Caco-2 (cell line): ENCODE results near the gene HSPG2. TPM values are rescaled to one million over a fixed set of nuclear protein-coding genes. Genes with fewer than 3 reads are reported as not detected.

Experiments
- BruUV-seq: library from RNA; stranded (reverse); fragments of 400-500 nt; replicated peaks from 2 replicates; lab custom pipeline; 2021; lab: Mats Ljungman, UMichigan
- CTCF ChIA-PET: fragments of 300-600 bp; sonication (Branson Sonifier 250); formaldehyde crosslinking; loops from one replicate; lab custom pipeline; 2022; ENCODE audit warnings: antibody characterized with exemption; lab: Charles Lee
- POLR2A ChIA-PET: fragments of 300-600 bp; sonication (Branson Sonifier 250); formaldehyde crosslinking; loops from one replicate; lab custom pipeline; 2022; ENCODE audit warnings: antibody characterized with exemption; lab: Charles Lee
- DNase-seq, 2 experiments: peaks; one replicate each; pipeline versions ENCODE4 v3.0.0 to v3.0.0-alpha.2; 2020 to 2022
- H3K27me3 ChIP-seq: replicated peaks from 2 replicates; pipeline ENCODE4 v1.6.0; 2011; ENCODE audit warnings: low read length; ENCODE audit not compliant: control insufficient read depth, insufficient read depth
- H3K36me3 ChIP-seq: 2 replicates; pipeline ENCODE4 v1.5.1; 2011; ENCODE audit warnings: low read length; ENCODE audit not compliant: control insufficient read depth, insufficient read depth
- H3K4me1 ChIP-seq: fragments of 250-450 bp; sonication (Bioruptor Pico); 2 replicates; pipeline ENCODE4 v1.5.1; 2020; ENCODE audit warnings: mild to moderate bottlenecking
- H3K4me3 ChIP-seq: 2 replicates; pipeline ENCODE4 v1.5.1; 2011; ENCODE audit warnings: low read depth, mild to moderate bottlenecking, control low read depth, low read length
- H3K9me3 ChIP-seq: fragments of 250-450 bp; sonication (Bioruptor Pico); 2 replicates; pipeline ENCODE4 v1.5.1; 2020; ENCODE audit warnings: mild to moderate bottlenecking, moderate library complexity
- H3K27ac Mint-ChIP-seq: one replicate; pipeline ENCODE4 v1.8.0; 2022; ENCODE audit warnings: mixed read lengths; ENCODE audit not compliant: unreplicated experiment
- H3K27me3 Mint-ChIP-seq: one replicate; pipeline ENCODE4 v1.8.0; 2022; ENCODE audit warnings: mixed read lengths; ENCODE audit not compliant: insufficient read depth, unreplicated experiment
- H3K36me3 Mint-ChIP-seq: one replicate; pipeline ENCODE4 v1.8.0; 2022; ENCODE audit warnings: mild to moderate bottlenecking, mixed read lengths; ENCODE audit not compliant: insufficient read depth, unreplicated experiment
- H3K4me1 Mint-ChIP-seq: one replicate; pipeline ENCODE4 v1.8.0; 2022; ENCODE audit warnings: low read depth, mixed read lengths; ENCODE audit not compliant: unreplicated experiment
- H3K4me3 Mint-ChIP-seq: one replicate; pipeline ENCODE4 v1.8.0; 2022; ENCODE audit warnings: mild to moderate bottlenecking, moderate library complexity, mixed read lengths; ENCODE audit not compliant: unreplicated experiment
- H3K9me3 Mint-ChIP-seq: one replicate; pipeline ENCODE4 v1.8.0; 2022; ENCODE audit warnings: mixed read lengths; ENCODE audit not compliant: unreplicated experiment
- CTCF ChIP-seq, 2 experiments: fragments of 200-600 bp in 1 of 2; IDR thresholded peaks; 1 replicate in 1 of 2; 2 replicates in 1 of 2; pipeline versions ENCODE4 v1.5.1 to v1.8.0; 2011 to 2022; ENCODE audit warnings: antibody characterized with exemption in 1 of 2, control low read depth in 1 of 2, inconsistent platforms in 1 of 2, low read depth in 1 of 2, low read length in 1 of 2, mild to moderate bottlenecking in 1 of 2, moderate library complexity in 1 of 2; ENCODE audit not compliant: insufficient read depth in 1 of 2, severe bottlenecking in 1 of 2, unreplicated experiment in 1 of 2
- intact Hi-C: fragments of 100-400 bp; cut with micrococcal nuclease; formaldehyde crosslinking; loops from one replicate; pipeline ENCODE4 v1.10.0; 2022; ENCODE audit not compliant: unreplicated experiment
- total RNA-seq: library from RNA; stranded (reverse); gene quantifications from 2 replicates; pipeline ENCODE4 v1.2.3, GENCODE V29; 2022

Gene HSPG2
- total RNA-seq, 1 experiment from 2014 or later, result 237 TPM

GRCh38 chr1:21879928-21880618 is 57.0 kb downstream of the HSPG2 start:
- TF ChIP-seq CTCF (IDR thresholded peaks at IDR 0.05; ENCODE audit: insufficient read depth in 1 of 2, low read depth in 1 of 2, low read length in 1 of 2, severe bottlenecking in 1 of 2, unreplicated experiment in 1 of 2), result no peak
- no peaks in the 10 kb centered on the region for H3K27me3 ChIP-seq
- H3K36me3 ChIP-seq, result peaks cover 5% of the 10 kb centered on the region
- Mint-ChIP-seq H3K4me3 (no peak overlapping the region), H3K27ac (no peak overlapping the region), H3K9me3 (no peaks in the 10 kb centered on the region), H3K27me3 (no peaks in the 10 kb centered on the region), H3K36me3 (peaks cover 43% of the 10 kb centered on the region), H3K4me1 (no peaks in the 10 kb centered on the region)
- ChIA-PET POLR2A (no interaction called here), CTCF (no interaction called here)
- no peak overlapping the region for H3K4me3 ChIP-seq
- H3K9me3 ChIP-seq, result no peaks in the 10 kb centered on the region
- no peak for DNase-seq
- H3K4me1 ChIP-seq, result no peaks in the 10 kb centered on the region
- BruUV-seq, result no TSS peak
- intact Hi-C loops, result no loop called here

GRCh38 chr1:21878840-21879478 is 58.2 kb downstream of the HSPG2 start:
- ChIA-PET POLR2A (no interaction called here), CTCF (no interaction called here)
- Mint-ChIP-seq H3K9me3 (no peaks in the 10 kb centered on the region), H3K27ac (no peak overlapping the region), H3K4me1 (no peaks in the 10 kb centered on the region), H3K36me3 (peaks cover 43% of the 10 kb centered on the region), H3K27me3 (no peaks in the 10 kb centered on the region), H3K4me3 (no peak overlapping the region)
- Histone ChIP-seq H3K4me1 (no peaks in the 10 kb centered on the region), H3K36me3 (peaks cover 5% of the 10 kb centered on the region), H3K9me3 (no peaks in the 10 kb centered on the region), H3K27me3 (no peaks in the 10 kb centered on the region), H3K4me3 (no peak overlapping the region)
- BruUV-seq, result no TSS peak
- intact Hi-C loops, result no loop called here
- TF ChIP-seq CTCF (IDR thresholded peaks at IDR 0.05; ENCODE audit: insufficient read depth in 1 of 2, low read depth in 1 of 2, low read length in 1 of 2, severe bottlenecking in 1 of 2, unreplicated experiment in 1 of 2), result no peak
- DNase-seq, result no peak

- no peaks in the 10 kb centered on the region for H3K27me3 ChIP-seq
- CTCF ChIA-PET, result no interaction called here
- POLR2A ChIA-PET, result no interaction called here
- no peaks in the 10 kb centered on the region for H3K4me1 ChIP-seq
- intact Hi-C loops, result no loop called here
- no peak for TF ChIP-seq CTCF (IDR thresholded peaks at IDR 0.05; ENCODE audit: insufficient read depth in 1 of 2, low read depth in 1 of 2, low read length in 1 of 2, severe bottlenecking in 1 of 2, unreplicated experiment in 1 of 2)
- no peak overlapping the region for H3K4me3 ChIP-seq
- Mint-ChIP-seq H3K4me1 (no peaks in the 10 kb centered on the region), H3K36me3 (peaks cover 50% of the 10 kb centered on the region), H3K9me3 (no peaks in the 10 kb centered on the region), H3K4me3 (no peak overlapping the region), H3K27me3 (no peaks in the 10 kb centered on the region), H3K27ac (no peak overlapping the region)
- H3K9me3 ChIP-seq, result no peaks in the 10 kb centered on the region
- no TSS peak for BruUV-seq
- no peak for DNase-seq
- H3K36me3 ChIP-seq, result peaks cover 3% of the 10 kb centered on the region
Measured at GRCh38 chr1:21878009-21878773, 58.9 kb downstream of the HSPG2 start.
